ENCODE measurements around the gene ADCY7.

DNA sequence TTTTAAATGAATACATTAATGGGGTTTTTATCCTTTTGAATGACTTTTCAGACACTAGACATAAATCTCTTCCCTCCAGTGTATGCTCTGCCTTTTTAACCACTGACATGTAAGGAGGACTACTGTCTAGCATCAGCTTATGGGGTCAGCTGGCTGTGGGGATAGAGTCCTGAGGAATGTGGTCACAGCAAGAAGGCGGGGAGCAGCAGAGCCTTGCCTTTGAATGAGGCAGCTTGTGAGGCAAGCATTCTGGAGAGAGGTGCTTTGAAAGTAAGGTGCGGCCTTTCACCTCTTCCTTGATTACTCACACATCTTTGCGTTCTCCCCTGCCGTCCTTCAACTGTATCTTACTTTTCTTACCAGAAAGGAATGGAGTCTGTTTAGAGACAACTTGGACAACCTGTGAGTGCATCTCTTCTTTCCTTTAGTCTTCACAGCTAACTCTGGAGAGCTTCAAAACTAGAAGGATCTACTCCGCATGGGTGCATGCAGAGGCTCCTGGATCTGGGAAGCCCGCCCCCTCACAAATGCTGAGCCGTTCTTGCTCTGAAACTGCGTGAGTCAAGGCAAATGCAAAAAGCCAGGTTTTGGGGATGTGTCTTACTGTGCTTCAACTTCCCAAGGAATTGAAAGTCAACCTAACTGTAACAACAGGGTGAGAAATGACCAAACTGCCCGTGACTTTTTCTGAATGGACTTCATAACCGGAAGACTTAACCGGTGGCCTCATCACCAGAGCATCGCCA, 49.9 kb downstream of the ADCY7 start:
- TF ChIP-seq, protein P1, sequence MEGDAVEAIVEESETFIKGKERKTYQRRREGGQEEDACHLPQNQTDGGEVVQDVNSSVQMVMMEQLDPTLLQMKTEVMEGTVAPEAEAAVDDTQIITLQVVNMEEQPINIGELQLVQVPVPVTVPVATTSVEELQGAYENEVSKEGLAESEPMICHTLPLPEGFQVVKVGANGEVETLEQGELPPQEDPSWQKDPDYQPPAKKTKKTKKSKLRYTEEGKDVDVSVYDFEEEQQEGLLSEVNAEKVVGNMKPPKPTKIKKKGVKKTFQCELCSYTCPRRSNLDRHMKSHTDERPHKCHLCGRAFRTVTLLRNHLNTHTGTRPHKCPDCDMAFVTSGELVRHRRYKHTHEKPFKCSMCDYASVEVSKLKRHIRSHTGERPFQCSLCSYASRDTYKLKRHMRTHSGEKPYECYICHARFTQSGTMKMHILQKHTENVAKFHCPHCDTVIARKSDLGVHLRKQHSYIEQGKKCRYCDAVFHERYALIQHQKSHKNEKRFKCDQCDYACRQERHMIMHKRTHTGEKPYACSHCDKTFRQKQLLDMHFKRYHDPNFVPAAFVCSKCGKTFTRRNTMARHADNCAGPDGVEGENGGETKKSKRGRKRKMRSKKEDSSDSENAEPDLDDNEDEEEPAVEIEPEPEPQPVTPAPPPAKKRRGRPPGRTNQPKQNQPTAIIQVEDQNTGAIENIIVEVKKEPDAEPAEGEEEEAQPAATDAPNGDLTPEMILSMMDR (IDR thresholded peaks at IDR 0.05) = no peak
- TF ChIP-seq POLR2A (IDR thresholded peaks at IDR 0.05) = no peak
